Measurements from ENCODE around the gene ANKLE2.

The ANKLE2 gene

GRCh38 chr12:132687211-132688164 lies 74.1 kb downstream of the ANKLE2 start, which contains the start of the genes POLE and PXMP2:
Gene POLE, minus strand, starts transcription at chr12:132687342. Its CDS starts 27 bp downstream, at chr12:132687315.
Gene PXMP2, plus strand, starts transcription at chr12:132687587. Its CDS starts 84 bp downstream, at chr12:132687671.
- DNase-seq (ENCODE audit: low read depth): peak; percentile 89

- peak; percentile 7 for DNase-seq (ENCODE audit: low read depth)
Measured at GRCh38 chr12:132686825-132687210, 74.8 kb downstream of the ANKLE2 start.

GRCh38 chr12:132685400-132685799 lies 76.2 kb downstream of the ANKLE2 start:
- DNase-seq (ENCODE audit: low read depth): no peak

GRCh38 chr12:132677492-132677891 lies 84.1 kb downstream of the ANKLE2 start:
- DNase-seq (ENCODE audit: low read depth): no peak

GRCh38 chr12:132675757-132676432 lies 85.7 kb downstream of the ANKLE2 start:
- DNase-seq (ENCODE audit: low read depth): no peak
